Measurements from ENCODE around the gene RSAD2. TPM values are rescaled to one million over a fixed set of nuclear protein-coding genes. Genes with fewer than 3 reads are reported as not detected.

Gene RSAD2
- total and polyA plus RNA-seq, 9 of the 15 experiments (the other 6 are each of a cell fraction or from before 2014, with no cell fraction given) = 0.15 to 1.4 (median 0.28) TPM

DNA sequence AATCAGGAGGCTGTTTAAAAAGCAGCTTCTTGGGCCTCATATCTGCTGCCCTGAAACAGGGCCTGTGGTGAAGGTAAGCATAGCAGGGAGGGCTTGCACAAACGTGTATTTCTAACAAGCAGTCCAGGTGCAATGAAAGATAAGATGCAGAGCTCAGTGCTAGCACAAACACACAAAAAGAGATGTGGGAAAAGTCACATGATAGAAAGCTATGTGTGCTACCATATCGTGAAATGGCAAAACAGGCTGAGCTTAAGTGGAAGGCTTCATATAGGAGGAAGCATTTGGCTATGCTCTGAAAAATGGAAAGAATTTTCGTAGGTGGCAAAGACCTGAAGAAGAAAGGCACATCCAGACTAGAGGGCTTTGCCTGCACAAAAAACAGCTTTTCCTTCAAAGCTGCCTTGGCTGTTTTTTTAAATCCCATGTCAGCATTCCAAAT, 10.2 kb downstream of the RSAD2 start (continued):
- peak in 1 of 2 experiments; percentile 59; a peak in 2 of 4 replicates for TF ChIP-seq SRF (CRISPR knock-in tag; IDR thresholded peaks at IDR 0.05)
- TF ChIP-seq NRF1 (conservative IDR thresholded peaks at IDR 0.05 in 1 of 2, IDR thresholded peaks at IDR 0.05 in 1 of 2) = 0 out of 4 replicates have a peak, but pooled peaks of 1 of the 2 experiments have one; percentile 32
- peak; percentile 65; the same call in 1 of the 2 replicates for TF ChIP-seq PHB2 (IDR thresholded peaks at IDR 0.05; ENCODE audit: low read depth)
- no peak for TF ChIP-seq GTF2A2 (tag; IDR thresholded peaks at IDR 0.05)
- TF ChIP-seq ZNF165 (CRISPR knock-in tag; IDR thresholded peaks at IDR 0.05; ENCODE audit: borderline replicate concordance) = 0 out of 2 replicates have a peak, but pooled peaks have one; percentile 55
- TF ChIP-seq, protein P1, sequence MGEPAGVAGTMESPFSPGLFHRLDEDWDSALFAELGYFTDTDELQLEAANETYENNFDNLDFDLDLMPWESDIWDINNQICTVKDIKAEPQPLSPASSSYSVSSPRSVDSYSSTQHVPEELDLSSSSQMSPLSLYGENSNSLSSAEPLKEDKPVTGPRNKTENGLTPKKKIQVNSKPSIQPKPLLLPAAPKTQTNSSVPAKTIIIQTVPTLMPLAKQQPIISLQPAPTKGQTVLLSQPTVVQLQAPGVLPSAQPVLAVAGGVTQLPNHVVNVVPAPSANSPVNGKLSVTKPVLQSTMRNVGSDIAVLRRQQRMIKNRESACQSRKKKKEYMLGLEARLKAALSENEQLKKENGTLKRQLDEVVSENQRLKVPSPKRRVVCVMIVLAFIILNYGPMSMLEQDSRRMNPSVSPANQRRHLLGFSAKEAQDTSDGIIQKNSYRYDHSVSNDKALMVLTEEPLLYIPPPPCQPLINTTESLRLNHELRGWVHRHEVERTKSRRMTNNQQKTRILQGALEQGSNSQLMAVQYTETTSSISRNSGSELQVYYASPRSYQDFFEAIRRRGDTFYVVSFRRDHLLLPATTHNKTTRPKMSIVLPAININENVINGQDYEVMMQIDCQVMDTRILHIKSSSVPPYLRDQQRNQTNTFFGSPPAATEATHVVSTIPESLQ (CRISPR knock-in tag; IDR thresholded peaks at IDR 0.05) = no peak
- TF ChIP-seq BRCA1 (IDR thresholded peaks at IDR 0.05) = no peak
- TF ChIP-seq BRCA1 (CRISPR knock-in tag; IDR thresholded peaks at IDR 0.05) = no peak
- TF ChIP-seq, protein P2, sequence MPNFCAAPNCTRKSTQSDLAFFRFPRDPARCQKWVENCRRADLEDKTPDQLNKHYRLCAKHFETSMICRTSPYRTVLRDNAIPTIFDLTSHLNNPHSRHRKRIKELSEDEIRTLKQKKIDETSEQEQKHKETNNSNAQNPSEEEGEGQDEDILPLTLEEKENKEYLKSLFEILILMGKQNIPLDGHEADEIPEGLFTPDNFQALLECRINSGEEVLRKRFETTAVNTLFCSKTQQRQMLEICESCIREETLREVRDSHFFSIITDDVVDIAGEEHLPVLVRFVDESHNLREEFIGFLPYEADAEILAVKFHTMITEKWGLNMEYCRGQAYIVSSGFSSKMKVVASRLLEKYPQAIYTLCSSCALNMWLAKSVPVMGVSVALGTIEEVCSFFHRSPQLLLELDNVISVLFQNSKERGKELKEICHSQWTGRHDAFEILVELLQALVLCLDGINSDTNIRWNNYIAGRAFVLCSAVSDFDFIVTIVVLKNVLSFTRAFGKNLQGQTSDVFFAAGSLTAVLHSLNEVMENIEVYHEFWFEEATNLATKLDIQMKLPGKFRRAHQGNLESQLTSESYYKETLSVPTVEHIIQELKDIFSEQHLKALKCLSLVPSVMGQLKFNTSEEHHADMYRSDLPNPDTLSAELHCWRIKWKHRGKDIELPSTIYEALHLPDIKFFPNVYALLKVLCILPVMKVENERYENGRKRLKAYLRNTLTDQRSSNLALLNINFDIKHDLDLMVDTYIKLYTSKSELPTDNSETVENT (CRISPR knock-in tag; IDR thresholded peaks at IDR 0.05) = no peak
- no peak for TF ChIP-seq PRMT5 (CRISPR knock-in tag; IDR thresholded peaks at IDR 0.05)
- TF ChIP-seq, protein P3, sequence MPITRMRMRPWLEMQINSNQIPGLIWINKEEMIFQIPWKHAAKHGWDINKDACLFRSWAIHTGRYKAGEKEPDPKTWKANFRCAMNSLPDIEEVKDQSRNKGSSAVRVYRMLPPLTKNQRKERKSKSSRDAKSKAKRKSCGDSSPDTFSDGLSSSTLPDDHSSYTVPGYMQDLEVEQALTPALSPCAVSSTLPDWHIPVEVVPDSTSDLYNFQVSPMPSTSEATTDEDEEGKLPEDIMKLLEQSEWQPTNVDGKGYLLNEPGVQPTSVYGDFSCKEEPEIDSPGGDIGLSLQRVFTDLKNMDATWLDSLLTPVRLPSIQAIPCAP (CRISPR knock-in tag; IDR thresholded peaks at IDR 0.05; ENCODE audit: borderline replicate concordance) = no peak
- peak; percentile 22; the same call in 1 of the 2 replicates for TF ChIP-seq PTTG1 (tag; IDR thresholded peaks at IDR 0.05; ENCODE audit: low read depth)
- TF ChIP-seq NUFIP1 (IDR thresholded peaks at IDR 0.05; ENCODE audit: partially characterized antibody) = no peak
- TF ChIP-seq SMAD3 (CRISPR knock-in tag; conservative IDR thresholded peaks at IDR 0.05) = peak; percentile 54; the same call in 1 of the 2 replicates
- TF ChIP-seq ZNF561 (CRISPR knock-in tag; conservative IDR thresholded peaks at IDR 0.05) = 0 out of 2 replicates have a peak, but pooled peaks have one; percentile 53
- no peak for TF ChIP-seq ZNF175 (CRISPR knock-in tag; IDR thresholded peaks at IDR 0.05; ENCODE audit: low read depth)
- TF ChIP-seq, protein P4, sequence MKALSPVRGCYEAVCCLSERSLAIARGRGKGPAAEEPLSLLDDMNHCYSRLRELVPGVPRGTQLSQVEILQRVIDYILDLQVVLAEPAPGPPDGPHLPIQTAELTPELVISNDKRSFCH (CRISPR knock-in tag; IDR thresholded peaks at IDR 0.05) = no peak
- TF ChIP-seq, protein P4 (tag; IDR thresholded peaks at IDR 0.05) = peak; percentile 72; the same call in 1 of the 2 replicates
- TF ChIP-seq SIN3B (IDR thresholded peaks at IDR 0.05; ENCODE audit: low read depth) = no peak
